Fibroblast of lung (primary cell): ENCODE data around the gene SOWAHD. TPM values are rescaled to one million over a fixed set of nuclear protein-coding genes. Genes with fewer than 3 reads are reported as not detected.
"Not testable (repeated sequence)": the region's sequence is repeated elsewhere in the genome, so short reads cannot be mapped to it uniquely, and the experiment has no call there.

Source experiments
- DNase-seq, 2 donors: peaks; one replicate each; pipeline versions ENCODE4 v3.0.0 to v3.0.0-alpha.2; 2010; ENCODE audit warnings: low read depth in 2 of 2
- H2AFZ ChIP-seq: 2 replicates; pipeline ENCODE4 v1.5.1; 2012; ENCODE audit warnings: low read length, control low read depth, inconsistent platforms
- H3K27ac ChIP-seq: 2 replicates; pipeline ENCODE4 v1.5.1; 2011; ENCODE audit warnings: low read length, control low read depth; ENCODE audit not compliant: insufficient read depth
- H3K27me3 ChIP-seq: 2 replicates; pipeline ENCODE4 v1.5.1; 2011; ENCODE audit warnings: mild to moderate bottlenecking, low read length; ENCODE audit not compliant: control insufficient read depth, insufficient read depth
- H3K36me3 ChIP-seq: 2 replicates; pipeline ENCODE4 v1.5.1; 2011; ENCODE audit warnings: low read length; ENCODE audit not compliant: control insufficient read depth, insufficient read depth
- H3K4me1 ChIP-seq: 2 replicates; pipeline ENCODE4 v1.5.1; 2011; ENCODE audit warnings: low read length; ENCODE audit not compliant: control insufficient read depth, insufficient read depth; ENCODE audit errors: extremely low read depth
- H3K4me2 ChIP-seq: 2 replicates; pipeline ENCODE4 v1.5.1; 2011; ENCODE audit warnings: low read length, control low read depth; ENCODE audit not compliant: insufficient read depth; ENCODE audit errors: extremely low read depth
- H3K4me3 ChIP-seq, 4 experiments: fragments of 200-600 bp in 1 of 4; sonication (generic) in 1 of 4; replicated peaks in 1 of 4; 2 replicates each; pipeline ENCODE4 v1.5.1; 2011 to 2016; ENCODE audit warnings: low read length in 4 of 4, low read depth in 3 of 4, mild to moderate bottlenecking in 3 of 4, control low read depth in 2 of 4, inconsistent platforms in 1 of 4, mixed read lengths in 1 of 4; ENCODE audit not compliant: insufficient read depth in 1 of 4; ENCODE audit errors: control extremely low read depth in 1 of 4
- H3K79me2 ChIP-seq: 2 replicates; pipeline ENCODE4 v1.5.1; 2012; ENCODE audit warnings: mild to moderate bottlenecking, low read length, inconsistent platforms; ENCODE audit not compliant: control insufficient read depth, insufficient read depth
- H3K9ac ChIP-seq: 2 replicates; pipeline ENCODE4 v1.5.1; 2011; ENCODE audit warnings: mild to moderate bottlenecking, low read length, control low read depth; ENCODE audit not compliant: insufficient read depth
- H3K9me3 ChIP-seq: 2 replicates; pipeline ENCODE4 v1.5.1; 2012; ENCODE audit warnings: low read depth, low read length; ENCODE audit not compliant: control insufficient read depth, insufficient read depth
- H4K20me1 ChIP-seq: 2 replicates; pipeline ENCODE4 v1.5.1; 2011; ENCODE audit warnings: low read length; ENCODE audit not compliant: control insufficient read depth, insufficient read depth; ENCODE audit errors: extremely low read depth
- CTCF ChIP-seq, 2 donors: IDR thresholded peaks in 1 of 2; conservative IDR thresholded peaks in 1 of 2; 1 replicate in 1 of 2; 2 replicates in 1 of 2; pipeline ENCODE4 v1.5.1; 2011 to 2012; ENCODE audit warnings: low read length in 2 of 2, control low read depth in 1 of 2, inconsistent platforms in 1 of 2, low read depth in 1 of 2, mild to moderate bottlenecking in 1 of 2
- EZH2 ChIP-seq: IDR thresholded peaks from 2 replicates; pipeline ENCODE4 v1.5.1; 2012; ENCODE audit warnings: low read length, control low read depth, mild to moderate bottlenecking; ENCODE audit errors: missing control alignments
- polyA plus RNA-seq, 2 donors: library from polyadenylated mRNA; depleted of rRNA in 1 of 2; stranded (reverse) in 1 of 2; unstranded in 1 of 2; fragments of >200 nt; gene quantifications; 2 replicates each; pipeline ENCODE4 v1.2.1, GENCODE V29; 2011 to 2012; ENCODE audit warnings: missing spikeins in 1 of 2
- total RNA-seq: library from RNA; depleted of rRNA; stranded (reverse); fragments of >200 nt; gene quantifications from 2 replicates; pipeline ENCODE4 v1.2.1, GENCODE V29; 2014

Gene SOWAHD
- total and polyA plus RNA-seq, 2 donors (not counting 1 experiment from before 2014, with no cell fraction given): 0.15 to 0.83 TPM

- Histone ChIP-seq H3K36me3 (no peaks in the 10 kb centered on the region), H3K9me3 (no peaks in the 10 kb centered on the region), H3K27ac (no peak overlapping the region), H3K9ac (no peak overlapping the region), H2AFZ (no peak overlapping the region), H3K4me3 (no peak overlapping the region), H4K20me1 (no peaks in the 10 kb centered on the region), H3K4me1 (no peaks in the 10 kb centered on the region), H3K79me2 (no peaks in the 10 kb centered on the region), H3K4me2 (no peak overlapping the region), H3K27me3 (no peaks in the 10 kb centered on the region)
- TF ChIP-seq CTCF (conservative IDR thresholded peaks at IDR 0.05 in 1 of 2, IDR thresholded peaks at IDR 0.05 in 1 of 2; ENCODE audit: low read depth in 1 of 2, low read length in 2 of 2) (no peak), EZH2 (no peak)
- DNase-seq: no peak
These were observed 43.1 kb downstream of the SOWAHD start for GRCh38 chrX:119801253-119802221.

- Histone ChIP-seq H3K9me3 (no peaks in the 10 kb centered on the region), H3K36me3 (no peaks in the 10 kb centered on the region), H4K20me1 (no peaks in the 10 kb centered on the region), H3K27me3 (no peaks in the 10 kb centered on the region), H3K79me2 (no peaks in the 10 kb centered on the region), H3K9ac (no peak overlapping the region), H3K4me1 (no peaks in the 10 kb centered on the region), H2AFZ (no peak overlapping the region), H3K4me2 (no peak overlapping the region), H3K4me3 (no peak overlapping the region), H3K27ac (no peak overlapping the region)
- TF ChIP-seq EZH2 (no peak), CTCF (conservative IDR thresholded peaks at IDR 0.05 in 1 of 2, IDR thresholded peaks at IDR 0.05 in 1 of 2; ENCODE audit: low read depth in 1 of 2, low read length in 2 of 2) (no peak)
- DNase-seq: no peak
These were observed 44.2 kb downstream of the SOWAHD start for GRCh38 chrX:119802546-119802945.

- not testable (repeated sequence) for H4K20me1 ChIP-seq, H3K27me3 ChIP-seq, H3K79me2 ChIP-seq, H2AFZ ChIP-seq, H3K9ac ChIP-seq, H3K4me1 ChIP-seq, H3K36me3 ChIP-seq, H3K4me2 ChIP-seq, H3K4me3 ChIP-seq, H3K9me3 ChIP-seq, DNase-seq, H3K27ac ChIP-seq
These were observed 50.1 kb downstream of the SOWAHD start for GRCh38 chrX:119808461-119808860.
